DOHH2 (cell line): ENCODE data around the gene GJB1.

Experiments
- H3F3A ChIP-seq: fragments of 200-600 bp; sonication (generic), shearing (Covaris generic); 2 replicates; pipeline ENCODE4 v1.6.0; 2016; ENCODE audit warnings: antibody characterized with exemption, mild to moderate bottlenecking; ENCODE audit not compliant: control insufficient read depth, insufficient read depth
- H3K27ac ChIP-seq: fragments of 200-600 bp; sonication (generic); 2 replicates; pipeline ENCODE4 v1.5.1; 2014; ENCODE audit warnings: low read depth, mild to moderate bottlenecking, low read length, moderate library complexity
- H3K27me3 ChIP-seq: fragments of 200-600 bp; sonication (generic); 2 replicates; pipeline ENCODE4 v1.6.1; 2014; ENCODE audit warnings: mild to moderate bottlenecking, low read length, mixed read lengths; ENCODE audit not compliant: control insufficient read depth
- H3K36me3 ChIP-seq: fragments of 200-600 bp; sonication (generic); 2 replicates; pipeline ENCODE4 v1.6.1; 2014; ENCODE audit warnings: mild to moderate bottlenecking, low read length, moderate library complexity, mixed read lengths; ENCODE audit not compliant: control insufficient read depth
- H3K4me1 ChIP-seq: fragments of 200-600 bp; sonication (generic); 2 replicates; pipeline ENCODE4 v1.6.1; 2014; ENCODE audit warnings: mild to moderate bottlenecking, low read length, mixed read lengths; ENCODE audit not compliant: control insufficient read depth
- H3K4me2 ChIP-seq: fragments of 200-600 bp; sonication (generic); 2 replicates; pipeline ENCODE4 v1.6.0; 2014; ENCODE audit warnings: mild to moderate bottlenecking, low read length, moderate library complexity
- H3K4me3 ChIP-seq: fragments of 200-600 bp; sonication (generic); 2 replicates; pipeline ENCODE4 v1.5.1; 2014; ENCODE audit warnings: mild to moderate bottlenecking, low read length, mixed read lengths
- H3K79me2 ChIP-seq: fragments of 200-600 bp; sonication (generic); 2 replicates; pipeline ENCODE4 v1.6.1; 2014; ENCODE audit warnings: mild to moderate bottlenecking, low read length, mixed read lengths; ENCODE audit not compliant: control insufficient read depth
- H3K9me2 ChIP-seq: fragments of 200-600 bp; sonication (generic); replicated peaks from 2 replicates; pipeline ENCODE4 v1.6.1; 2014; ENCODE audit warnings: mild to moderate bottlenecking, low read length, mixed read lengths; ENCODE audit not compliant: control insufficient read depth
- H3K9me3 ChIP-seq: fragments of 200-600 bp; sonication (generic); 2 replicates; pipeline ENCODE4 v1.6.1; 2014; ENCODE audit warnings: antibody characterized with exemption, low read length, mixed read lengths; ENCODE audit not compliant: control insufficient read depth, insufficient read depth
- H4K20me1 ChIP-seq: fragments of 200-600 bp; sonication (generic); 2 replicates; pipeline ENCODE4 v1.6.0; 2014; ENCODE audit warnings: low read depth, mild to moderate bottlenecking, antibody characterized with exemption, low read length, moderate library complexity; ENCODE audit not compliant: control insufficient read depth, insufficient read depth
- EZH2phosphoT487 ChIP-seq: fragments of 200-600 bp; sonication (generic); IDR thresholded peaks from 2 replicates; pipeline ENCODE4 v1.6.1; 2017; ENCODE audit warnings: borderline replicate concordance, mild to moderate bottlenecking, antibody characterized with exemption, low read length, moderate library complexity, mixed read lengths
- TF ChIP-seq, protein P1 (sequence below): fragments of 200-600 bp; sonication (generic); IDR thresholded peaks from one replicate; pipeline ENCODE4 v1.5.1; 2014; ENCODE audit warnings: antibody characterized with exemption, mild to moderate bottlenecking, low read depth, low read length; ENCODE audit not compliant: poor library complexity, severe bottlenecking

GJB1 gene

DNA sequence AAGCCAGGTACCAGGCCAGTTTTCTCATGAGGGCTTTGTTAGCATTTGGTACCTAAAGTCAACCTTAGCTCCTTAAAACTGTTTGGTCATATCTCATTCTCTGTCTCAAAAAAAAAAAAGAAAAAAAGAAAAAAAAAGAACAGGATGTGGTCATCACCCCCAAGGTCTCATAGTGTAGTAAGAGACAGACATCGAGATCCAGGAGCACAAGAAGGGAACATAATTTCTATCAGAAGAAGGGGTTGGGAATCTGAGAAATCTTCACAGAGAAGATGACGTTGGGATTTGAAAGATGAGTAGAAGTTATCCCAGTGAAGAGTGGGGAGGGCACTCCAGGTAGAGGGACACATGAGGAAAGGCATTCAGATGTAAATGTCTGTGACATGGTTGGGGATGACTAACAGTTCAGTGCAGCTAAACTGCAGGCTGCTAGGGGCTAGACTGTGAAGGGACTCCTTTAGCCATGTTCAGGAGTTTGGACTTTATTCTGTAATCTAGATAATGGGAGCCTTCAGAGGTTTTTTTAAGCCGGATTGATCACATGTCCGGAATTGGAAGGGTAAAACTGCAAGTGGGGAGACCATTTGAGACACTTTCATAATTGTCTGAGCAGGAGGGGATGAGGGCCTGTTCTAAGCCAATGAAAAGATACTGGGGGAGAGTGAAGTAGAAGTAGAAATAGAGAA, 26.9 kb upstream of the GJB1 start:
- H3F3A ChIP-seq: no peaks in the 10 kb centered on the region
- no peak overlapping the region for H3K27ac ChIP-seq
- no peaks in the 10 kb centered on the region for H3K36me3 ChIP-seq
- no peaks in the 10 kb centered on the region for H3K9me3 ChIP-seq
- no peaks in the 10 kb centered on the region for H3K27me3 ChIP-seq
- H3K9me2 ChIP-seq: no peaks in the 10 kb centered on the region
- H3K4me2 ChIP-seq: peak overlapping the region; percentile 75
- peak overlapping the region; percentile 91 for H3K4me3 ChIP-seq
- no peak for TF ChIP-seq EZH2phosphoT487
- TF ChIP-seq, protein P1, sequence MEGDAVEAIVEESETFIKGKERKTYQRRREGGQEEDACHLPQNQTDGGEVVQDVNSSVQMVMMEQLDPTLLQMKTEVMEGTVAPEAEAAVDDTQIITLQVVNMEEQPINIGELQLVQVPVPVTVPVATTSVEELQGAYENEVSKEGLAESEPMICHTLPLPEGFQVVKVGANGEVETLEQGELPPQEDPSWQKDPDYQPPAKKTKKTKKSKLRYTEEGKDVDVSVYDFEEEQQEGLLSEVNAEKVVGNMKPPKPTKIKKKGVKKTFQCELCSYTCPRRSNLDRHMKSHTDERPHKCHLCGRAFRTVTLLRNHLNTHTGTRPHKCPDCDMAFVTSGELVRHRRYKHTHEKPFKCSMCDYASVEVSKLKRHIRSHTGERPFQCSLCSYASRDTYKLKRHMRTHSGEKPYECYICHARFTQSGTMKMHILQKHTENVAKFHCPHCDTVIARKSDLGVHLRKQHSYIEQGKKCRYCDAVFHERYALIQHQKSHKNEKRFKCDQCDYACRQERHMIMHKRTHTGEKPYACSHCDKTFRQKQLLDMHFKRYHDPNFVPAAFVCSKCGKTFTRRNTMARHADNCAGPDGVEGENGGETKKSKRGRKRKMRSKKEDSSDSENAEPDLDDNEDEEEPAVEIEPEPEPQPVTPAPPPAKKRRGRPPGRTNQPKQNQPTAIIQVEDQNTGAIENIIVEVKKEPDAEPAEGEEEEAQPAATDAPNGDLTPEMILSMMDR: no peak
- no peaks in the 10 kb centered on the region for H4K20me1 ChIP-seq
- H3K79me2 ChIP-seq: peaks cover 23% of the 10 kb centered on the region
- H3K4me1 ChIP-seq: peaks cover 19% of the 10 kb centered on the region

DNA sequence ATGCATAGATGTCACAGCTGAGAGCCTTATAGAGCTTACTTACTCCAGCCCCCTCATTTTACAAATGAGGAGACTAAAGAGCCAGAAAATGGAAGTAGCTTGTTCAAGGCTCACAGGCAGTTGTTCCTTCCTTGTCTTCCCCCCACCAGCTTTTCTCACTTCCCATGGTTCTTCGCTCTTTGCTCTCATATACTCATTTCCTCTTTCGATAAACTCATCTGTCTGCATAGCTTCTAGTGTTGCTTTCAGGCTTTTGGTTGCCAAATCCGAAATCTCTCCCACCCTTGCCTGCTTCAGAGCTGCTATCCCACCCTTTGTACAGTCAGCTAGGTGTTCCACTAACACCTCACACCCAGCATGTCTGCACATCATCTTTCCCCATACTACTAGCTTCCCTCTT, 25.0 kb upstream of the GJB1 start:
- Histone ChIP-seq H3K4me3 (peak overlapping the region; percentile 91), H3K79me2 (peaks cover 23% of the 10 kb centered on the region), H3K4me2 (peak overlapping the region; percentile 75)

DNA sequence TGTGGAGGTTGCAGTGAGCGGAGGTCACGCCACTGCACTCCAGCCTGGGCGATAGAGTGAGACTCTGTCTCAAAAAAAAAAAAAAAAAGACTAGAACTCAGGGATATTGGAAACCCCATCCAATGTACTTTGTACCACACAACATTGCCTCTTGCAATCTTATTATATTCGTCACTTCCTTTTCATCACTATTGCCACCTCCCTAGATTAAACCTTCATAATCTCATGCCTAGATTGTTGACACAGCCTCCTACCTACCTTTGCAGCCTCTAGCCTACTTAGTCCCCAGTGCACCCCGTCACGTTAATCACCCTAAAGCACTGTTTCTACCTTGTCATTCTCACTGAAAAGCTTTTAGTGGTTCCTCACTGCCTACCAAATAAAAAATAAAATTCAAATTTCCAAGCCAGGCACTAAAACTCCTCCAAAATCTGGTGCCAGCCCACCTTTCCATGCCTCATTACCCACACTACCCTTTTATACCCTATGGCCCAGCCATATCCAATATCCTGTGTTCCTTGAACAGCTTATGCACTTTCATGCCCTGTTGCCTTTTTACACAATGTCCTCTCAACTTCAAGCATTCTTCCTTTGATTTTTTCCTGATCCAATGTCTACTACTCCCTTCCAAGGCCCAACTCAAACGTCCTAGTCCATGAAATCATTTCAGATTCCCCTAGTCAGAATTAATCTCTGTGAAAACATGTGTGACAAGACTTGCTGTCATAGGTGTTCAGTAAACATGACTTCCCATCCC, 23.6 kb upstream of the GJB1 start:
- Histone ChIP-seq H4K20me1 (no peaks in the 10 kb centered on the region), H3K9me2 (no peaks in the 10 kb centered on the region), H3F3A (no peaks in the 10 kb centered on the region), H3K4me2 (no peak overlapping the region), H3K27ac (no peak overlapping the region), H3K36me3 (no peaks in the 10 kb centered on the region), H3K79me2 (peaks cover 23% of the 10 kb centered on the region), H3K9me3 (no peaks in the 10 kb centered on the region), H3K27me3 (no peaks in the 10 kb centered on the region), H3K4me1 (peaks cover 19% of the 10 kb centered on the region), H3K4me3 (no peak overlapping the region)
- TF ChIP-seq, protein P1: no peak
- no peak for TF ChIP-seq EZH2phosphoT487

More for the DNA sequence above, 25.0 kb upstream of the GJB1 start:
- no peak for TF ChIP-seq EZH2phosphoT487
- TF ChIP-seq, protein P1: no peak
- H3K27me3 ChIP-seq: no peaks in the 10 kb centered on the region
- H3K36me3 ChIP-seq: no peaks in the 10 kb centered on the region
- no peaks in the 10 kb centered on the region for H4K20me1 ChIP-seq
- H3K9me3 ChIP-seq: no peaks in the 10 kb centered on the region
- no peaks in the 10 kb centered on the region for H3K9me2 ChIP-seq
- H3K4me1 ChIP-seq: peaks cover 19% of the 10 kb centered on the region
- peak overlapping the region; percentile 22 for H3K27ac ChIP-seq
- H3F3A ChIP-seq: no peaks in the 10 kb centered on the region
